GM23338 (cell line): ENCODE results near the gene SARDH. TPM values are rescaled to one million over a fixed set of nuclear protein-coding genes. Genes with fewer than 3 reads are reported as not detected.

Experiments used
- ATAC-seq: fragments of 200-7000 bp; cut with Tn5 transposase; 3 replicates; pipeline ENCODE4 v1.9.1; 2020
- DNase-seq: peaks from one replicate; pipeline ENCODE4 v3.0.0-alpha.2; 2015; ENCODE audit warnings: low spot score
- H2AFZ ChIP-seq: fragments of 200-600 bp; sonication (generic); 2 replicates; pipeline ENCODE4 v1.8.0; 2016; ENCODE audit warnings: antibody characterized with exemption, mild to moderate bottlenecking, moderate library complexity
- H3F3A ChIP-seq: fragments of 200-600 bp; sonication (generic); replicated peaks from 2 replicates; pipeline ENCODE4 v1.8.0; 2017; ENCODE audit warnings: antibody characterized with exemption, mixed run types, low read depth
- H3K27ac ChIP-seq: fragments of 200-600 bp; sonication (generic); 2 replicates; pipeline ENCODE4 v1.6.1; 2016; ENCODE audit warnings: low read depth
- H3K27me3 ChIP-seq: fragments of 200-600 bp; sonication (generic); 2 replicates; pipeline ENCODE4 v1.8.0; 2016; ENCODE audit warnings: mild to moderate bottlenecking, mixed run types, moderate library complexity; ENCODE audit not compliant: insufficient read depth
- H3K36me3 ChIP-seq: fragments of 200-600 bp; sonication (generic); 2 replicates; pipeline ENCODE4 v1.8.0; 2016; ENCODE audit warnings: mild to moderate bottlenecking; ENCODE audit not compliant: insufficient read depth
- H3K4me1 ChIP-seq: fragments of 200-600 bp; sonication (generic); 2 replicates; pipeline ENCODE4 v1.8.0; 2016; ENCODE audit warnings: mild to moderate bottlenecking, moderate library complexity; ENCODE audit not compliant: insufficient read depth
- H3K4me2 ChIP-seq: fragments of 200-600 bp; sonication (generic); 2 replicates; pipeline ENCODE4 v1.7.1; 2017; ENCODE audit warnings: mixed run types
- H3K4me3 ChIP-seq: fragments of 200-600 bp; sonication (generic); 2 replicates; pipeline ENCODE4 v1.6.1; 2016; ENCODE audit warnings: mixed run types
- H3K79me2 ChIP-seq: fragments of 200-600 bp; sonication (generic); replicated peaks from 2 replicates; pipeline ENCODE4 v1.8.0; 2017; ENCODE audit warnings: mild to moderate bottlenecking; ENCODE audit not compliant: insufficient read depth
- H3K9me2 ChIP-seq: fragments of 200-600 bp; sonication (generic); 2 replicates; pipeline ENCODE4 v1.8.0; 2017; ENCODE audit not compliant: insufficient read depth
- H4K20me1 ChIP-seq: fragments of 200-600 bp; sonication (generic); replicated peaks from 2 replicates; pipeline ENCODE4 v1.8.0; 2017; ENCODE audit warnings: mild to moderate bottlenecking; ENCODE audit not compliant: insufficient read depth
- H3K27ac Mint-ChIP-seq: 2 replicates; pipeline ENCODE4 v1.8.0; 2020; ENCODE audit warnings: inconsistent platforms, mild to moderate bottlenecking, moderate library complexity, mixed read lengths
- H3K27me3 Mint-ChIP-seq: 3 replicates; pipeline ENCODE4 v1.8.0; 2022; ENCODE audit warnings: low read depth, mild to moderate bottlenecking, moderate library complexity, mixed read lengths, inconsistent platforms; ENCODE audit not compliant: insufficient read depth, poor library complexity
- H3K36me3 Mint-ChIP-seq: 3 replicates; pipeline ENCODE4 v1.8.0; 2021; ENCODE audit warnings: low read depth, mild to moderate bottlenecking, inconsistent platforms, moderate library complexity, mixed read lengths
- H3K4me1 Mint-ChIP-seq: 3 replicates; pipeline ENCODE4 v1.8.0; 2020; ENCODE audit warnings: mild to moderate bottlenecking, inconsistent platforms, mixed read lengths
- H3K4me3 Mint-ChIP-seq: 3 replicates; pipeline ENCODE4 v1.8.0; 2021; ENCODE audit warnings: moderate library complexity, mild to moderate bottlenecking, inconsistent platforms, mixed read lengths
- H3K9me3 Mint-ChIP-seq: 3 replicates; pipeline ENCODE4 v1.8.0; 2020; ENCODE audit warnings: moderate library complexity, mild to moderate bottlenecking, inconsistent platforms, mixed read lengths
- CREB1 ChIP-seq: fragments of 250-450 bp; sonication (Bioruptor Pico); IDR thresholded peaks from 2 replicates; pipeline ENCODE4 v1.5.0; 2020; ENCODE audit warnings: low read depth, mild to moderate bottlenecking, moderate library complexity
- ETS1 ChIP-seq: IDR thresholded peaks from 2 replicates; pipeline ENCODE4 v1.6.1; 2016; ENCODE audit warnings: antibody characterized with exemption
- EZH2 ChIP-seq: fragments of 200-600 bp; sonication (generic); IDR thresholded peaks from one replicate; pipeline ENCODE4 v1.8.0; 2017; ENCODE audit warnings: antibody characterized with exemption, mild to moderate bottlenecking, low read depth; ENCODE audit not compliant: unreplicated experiment
- EZH2phosphoT487 ChIP-seq: fragments of 200-600 bp; sonication (generic); IDR thresholded peaks from one replicate; pipeline ENCODE4 v1.8.1; 2018; ENCODE audit warnings: antibody characterized with exemption; ENCODE audit not compliant: unreplicated experiment
- JUNB ChIP-seq: IDR thresholded peaks from one replicate; pipeline ENCODE4 v1.6.1; 2016; ENCODE audit warnings: antibody characterized with exemption; ENCODE audit not compliant: unreplicated experiment
- NANOG ChIP-seq: IDR thresholded peaks from 2 replicates; pipeline ENCODE4 v1.6.1; 2016; ENCODE audit warnings: antibody characterized with exemption, borderline replicate concordance
- POLR2AphosphoS5 ChIP-seq: IDR thresholded peaks from 2 replicates; pipeline ENCODE4 v1.6.1; 2016; ENCODE audit warnings: antibody characterized with exemption, low read depth
- STAT1 ChIP-seq: IDR thresholded peaks from one replicate; pipeline ENCODE4 v1.6.1; 2016; ENCODE audit warnings: antibody characterized with exemption; ENCODE audit not compliant: unreplicated experiment
- ZNF114 ChIP-seq: fragments of 250-450 bp; sonication (Bioruptor Pico); IDR thresholded peaks from 2 replicates; pipeline ENCODE4 v1.5.0; 2020; ENCODE audit warnings: mild to moderate bottlenecking, moderate library complexity
- ZNF331 ChIP-seq: fragments of 250-450 bp; sonication (Bioruptor Pico); IDR thresholded peaks from 2 replicates; pipeline ENCODE4 v1.5.0; 2020; ENCODE audit warnings: low read depth, mild to moderate bottlenecking, moderate library complexity
- ZNF462 ChIP-seq: fragments of 250-450 bp; sonication (Bioruptor Pico); IDR thresholded peaks from 2 replicates; pipeline ENCODE4 v1.5.0; 2020; ENCODE audit warnings: mild to moderate bottlenecking, moderate library complexity
- polyA plus RNA-seq: library from polyadenylated mRNA; unstranded; fragments of >200 nt; fragmentation: Nextera tagmentation; extraction: Ambion mirVana; gene quantifications from 2 replicates; pipeline ENCODE4 v1.2.1, GENCODE V29; 2016
- total RNA-seq: library from RNA; depleted of rRNA; stranded (reverse); fragments of >200 nt; shearing (Covaris generic); gene quantifications from 2 replicates; pipeline ENCODE4 v1.2.3, GENCODE V29; 2014
- TF ChIP-seq, protein P1 (sequence below): IDR thresholded peaks from one replicate; pipeline ENCODE4 v1.6.1; 2018; ENCODE audit warnings: antibody characterized with exemption; ENCODE audit not compliant: unreplicated experiment
- TF ChIP-seq, protein P2 (sequence below), 2 experiments: fragments of 200-600 bp in 1 of 2; sonication (generic) in 1 of 2; conservative IDR thresholded peaks; 2 replicates each; pipeline versions ENCODE4 v1.5.1 to v1.6.1; 2016 to 2017; ENCODE audit warnings: antibody characterized with exemption in 2 of 2, low read depth in 2 of 2, mild to moderate bottlenecking in 2 of 2, moderate library complexity in 1 of 2

SARDH gene
- total and polyA plus RNA-seq, 2 experiments from 2014 or later: 2.8 to 10.4 TPM

GRCh38 chr9:133680976-133681657 is 57.0 kb downstream of the SARDH start:
- no peaks in the 10 kb centered on the region for H3K36me3 ChIP-seq
- no peak overlapping the region for H3K27ac Mint-ChIP-seq
- ATAC-seq (no peak), DNase-seq (no peak)
- no peak overlapping the region for H3K4me2 ChIP-seq
- no peak overlapping the region for H3K27ac ChIP-seq
- no peaks in the 10 kb centered on the region for H3K36me3 Mint-ChIP-seq
- no peaks in the 10 kb centered on the region for H3K79me2 ChIP-seq
- H3K27me3 ChIP-seq: no peaks in the 10 kb centered on the region
- peaks cover 2% of the 10 kb centered on the region; the same call in 2 of the 3 replicates for H3K4me1 Mint-ChIP-seq
- no peak overlapping the region for H2AFZ ChIP-seq
- no peaks in the 10 kb centered on the region for H3K4me1 ChIP-seq
- no peaks in the 10 kb centered on the region for H3F3A ChIP-seq
- no peak overlapping the region for H3K4me3 ChIP-seq
- H3K4me3 Mint-ChIP-seq: no peak overlapping the region
- H3K27me3 Mint-ChIP-seq: peaks cover 7% of the 10 kb centered on the region
- H3K9me3 Mint-ChIP-seq: no peaks in the 10 kb centered on the region
- no peaks in the 10 kb centered on the region for H4K20me1 ChIP-seq
- no peaks in the 10 kb centered on the region for H3K9me2 ChIP-seq
- TF ChIP-seq EZH2: no peak
- TF ChIP-seq, protein P1, sequence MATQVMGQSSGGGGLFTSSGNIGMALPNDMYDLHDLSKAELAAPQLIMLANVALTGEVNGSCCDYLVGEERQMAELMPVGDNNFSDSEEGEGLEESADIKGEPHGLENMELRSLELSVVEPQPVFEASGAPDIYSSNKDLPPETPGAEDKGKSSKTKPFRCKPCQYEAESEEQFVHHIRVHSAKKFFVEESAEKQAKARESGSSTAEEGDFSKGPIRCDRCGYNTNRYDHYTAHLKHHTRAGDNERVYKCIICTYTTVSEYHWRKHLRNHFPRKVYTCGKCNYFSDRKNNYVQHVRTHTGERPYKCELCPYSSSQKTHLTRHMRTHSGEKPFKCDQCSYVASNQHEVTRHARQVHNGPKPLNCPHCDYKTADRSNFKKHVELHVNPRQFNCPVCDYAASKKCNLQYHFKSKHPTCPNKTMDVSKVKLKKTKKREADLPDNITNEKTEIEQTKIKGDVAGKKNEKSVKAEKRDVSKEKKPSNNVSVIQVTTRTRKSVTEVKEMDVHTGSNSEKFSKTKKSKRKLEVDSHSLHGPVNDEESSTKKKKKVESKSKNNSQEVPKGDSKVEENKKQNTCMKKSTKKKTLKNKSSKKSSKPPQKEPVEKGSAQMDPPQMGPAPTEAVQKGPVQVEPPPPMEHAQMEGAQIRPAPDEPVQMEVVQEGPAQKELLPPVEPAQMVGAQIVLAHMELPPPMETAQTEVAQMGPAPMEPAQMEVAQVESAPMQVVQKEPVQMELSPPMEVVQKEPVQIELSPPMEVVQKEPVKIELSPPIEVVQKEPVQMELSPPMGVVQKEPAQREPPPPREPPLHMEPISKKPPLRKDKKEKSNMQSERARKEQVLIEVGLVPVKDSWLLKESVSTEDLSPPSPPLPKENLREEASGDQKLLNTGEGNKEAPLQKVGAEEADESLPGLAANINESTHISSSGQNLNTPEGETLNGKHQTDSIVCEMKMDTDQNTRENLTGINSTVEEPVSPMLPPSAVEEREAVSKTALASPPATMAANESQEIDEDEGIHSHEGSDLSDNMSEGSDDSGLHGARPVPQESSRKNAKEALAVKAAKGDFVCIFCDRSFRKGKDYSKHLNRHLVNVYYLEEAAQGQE: no peak
- no peak for TF ChIP-seq ZNF462 (CRISPR knock-in tag)
- no peak for TF ChIP-seq JUNB
- no peak for TF ChIP-seq CREB1 (CRISPR knock-in tag)
- no peak for TF ChIP-seq ZNF331 (CRISPR knock-in tag)
- TF ChIP-seq NANOG: no peak
- TF ChIP-seq, protein P2, sequence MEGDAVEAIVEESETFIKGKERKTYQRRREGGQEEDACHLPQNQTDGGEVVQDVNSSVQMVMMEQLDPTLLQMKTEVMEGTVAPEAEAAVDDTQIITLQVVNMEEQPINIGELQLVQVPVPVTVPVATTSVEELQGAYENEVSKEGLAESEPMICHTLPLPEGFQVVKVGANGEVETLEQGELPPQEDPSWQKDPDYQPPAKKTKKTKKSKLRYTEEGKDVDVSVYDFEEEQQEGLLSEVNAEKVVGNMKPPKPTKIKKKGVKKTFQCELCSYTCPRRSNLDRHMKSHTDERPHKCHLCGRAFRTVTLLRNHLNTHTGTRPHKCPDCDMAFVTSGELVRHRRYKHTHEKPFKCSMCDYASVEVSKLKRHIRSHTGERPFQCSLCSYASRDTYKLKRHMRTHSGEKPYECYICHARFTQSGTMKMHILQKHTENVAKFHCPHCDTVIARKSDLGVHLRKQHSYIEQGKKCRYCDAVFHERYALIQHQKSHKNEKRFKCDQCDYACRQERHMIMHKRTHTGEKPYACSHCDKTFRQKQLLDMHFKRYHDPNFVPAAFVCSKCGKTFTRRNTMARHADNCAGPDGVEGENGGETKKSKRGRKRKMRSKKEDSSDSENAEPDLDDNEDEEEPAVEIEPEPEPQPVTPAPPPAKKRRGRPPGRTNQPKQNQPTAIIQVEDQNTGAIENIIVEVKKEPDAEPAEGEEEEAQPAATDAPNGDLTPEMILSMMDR (conservative IDR thresholded peaks at IDR 0.05; ENCODE audit: low read depth in 2 of 2): no peak
- TF ChIP-seq POLR2AphosphoS5: no peak
- TF ChIP-seq ETS1: no peak
- TF ChIP-seq EZH2phosphoT487: no peak
- no peak for TF ChIP-seq STAT1
- TF ChIP-seq ZNF114: no peak
